SKM-1 (cell line): ENCODE results near the gene IGSF3.

Experiments used
- DNase-seq: peaks from one replicate; lab custom pipeline; 2025; ENCODE audit not compliant: unreplicated experiment; lab: John Stamatoyannopoulos, UW

The IGSF3 gene

DNA sequence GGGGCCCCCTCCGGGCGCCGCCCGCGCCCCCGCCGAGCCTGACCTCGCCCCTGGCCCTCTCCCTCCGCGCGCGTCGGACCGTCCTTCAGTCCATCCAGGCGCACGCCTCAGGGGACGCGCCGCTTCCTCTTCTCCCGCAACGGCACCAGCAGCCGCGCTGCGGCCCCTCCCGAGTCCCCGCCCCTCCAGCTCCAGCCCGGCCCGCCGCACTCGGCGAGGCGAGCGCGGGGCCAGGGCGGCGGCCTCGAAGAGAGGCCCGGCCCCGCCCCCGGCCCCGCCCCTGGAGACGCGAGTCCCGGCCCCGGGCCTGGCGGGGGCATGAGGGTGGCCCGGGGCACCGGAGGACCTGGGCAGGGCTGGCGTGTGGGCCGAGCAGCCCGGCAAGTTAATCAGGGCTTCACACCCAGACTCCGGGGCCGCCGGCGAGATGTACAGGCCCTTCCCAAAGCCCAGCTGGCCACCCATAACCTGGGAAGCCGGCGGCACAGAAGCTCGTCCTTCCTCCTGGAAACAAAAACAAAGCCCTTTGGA, at the start of gene IGSF3:
IGSF3 (minus strand) TSS at position 159 of the 531 bp plus-strand sequence. CDS start 1,407 bp downstream, outside the sequence.
- DNase-seq, result peak; percentile 53

GRCh38 chr1:116717318-116717717, 49.8 kb upstream of the IGSF3 start:
- DNase-seq, result no peak

DNA sequence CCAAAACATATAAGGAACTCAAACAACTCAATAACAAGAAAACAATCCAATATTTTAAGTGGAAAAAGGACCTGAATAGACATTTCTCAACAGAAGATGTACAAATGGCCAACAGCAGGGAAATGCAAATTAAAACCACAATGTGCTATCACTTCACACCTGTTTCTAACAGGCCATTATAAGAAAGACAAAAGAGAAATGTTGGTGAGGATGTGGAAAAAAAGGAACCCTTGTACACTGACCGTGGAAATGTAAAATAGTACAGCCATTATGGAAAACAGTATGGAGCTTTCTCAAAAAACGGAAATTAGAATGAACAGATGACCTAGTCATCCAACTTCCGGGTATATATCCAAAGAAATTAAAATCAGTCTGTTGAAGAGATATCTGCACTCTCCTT, 48.9 kb upstream of the IGSF3 start:
- DNase-seq, result no peak

GRCh38 chr1:116713474-116713873, 45.9 kb upstream of the IGSF3 start:
- no peak for DNase-seq

DNA sequence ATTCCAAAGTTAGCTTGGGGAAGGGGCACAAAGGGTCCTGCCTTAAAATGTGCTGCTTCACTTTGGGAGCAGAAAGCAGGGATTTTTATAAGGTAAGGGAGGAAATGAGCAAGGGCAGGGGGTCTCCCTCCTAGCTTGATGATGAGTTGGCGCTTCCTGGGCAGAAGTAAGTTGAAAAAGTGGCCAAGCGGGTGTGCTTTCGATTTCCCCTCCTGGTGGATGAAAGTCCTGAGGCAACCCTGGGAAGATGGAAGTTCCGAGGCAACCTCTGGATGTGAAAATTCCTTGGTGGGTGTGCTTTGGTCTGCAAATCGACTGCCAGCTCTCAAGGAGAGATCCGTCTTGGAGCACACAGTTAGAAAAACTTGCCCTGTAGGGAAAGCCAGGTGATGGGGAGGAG, 45.0 kb upstream of the IGSF3 start:
- DNase-seq, result no peak

GRCh38 chr1:116711263-116711840, 43.8 kb upstream of the IGSF3 start:
- no peak for DNase-seq

- DNase-seq, result no peak
Observed at GRCh38 chr1:116710420-116711262, 43.1 kb upstream of the IGSF3 start.

DNA sequence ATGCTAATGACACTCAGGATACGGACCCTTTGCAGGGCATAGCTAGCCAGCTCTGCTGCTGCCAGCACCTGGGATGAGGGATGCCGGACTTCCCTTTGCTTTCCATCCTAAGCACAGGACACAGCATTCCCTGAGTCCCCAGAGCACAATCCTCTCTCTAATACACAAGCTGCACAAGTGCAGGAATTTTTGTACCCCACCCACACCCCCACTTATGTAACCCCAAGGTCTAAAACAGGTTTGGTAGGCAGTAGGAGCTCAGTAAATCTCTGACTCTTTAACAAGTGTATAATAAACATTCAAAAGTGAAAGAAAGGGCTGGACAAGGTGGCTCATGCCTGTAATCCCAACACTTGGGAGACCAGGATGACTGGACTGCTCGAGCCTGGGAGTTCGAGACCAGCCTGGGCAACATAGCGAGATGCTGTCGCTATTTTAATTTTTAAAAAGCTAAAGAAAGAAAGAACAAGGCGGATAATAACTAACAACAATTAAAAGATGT, 42.2 kb upstream of the IGSF3 start:
- DNase-seq, result no peak

- no peak for DNase-seq
Observed at GRCh38 chr1:116708255-116708900, 40.8 kb upstream of the IGSF3 start.

DNA sequence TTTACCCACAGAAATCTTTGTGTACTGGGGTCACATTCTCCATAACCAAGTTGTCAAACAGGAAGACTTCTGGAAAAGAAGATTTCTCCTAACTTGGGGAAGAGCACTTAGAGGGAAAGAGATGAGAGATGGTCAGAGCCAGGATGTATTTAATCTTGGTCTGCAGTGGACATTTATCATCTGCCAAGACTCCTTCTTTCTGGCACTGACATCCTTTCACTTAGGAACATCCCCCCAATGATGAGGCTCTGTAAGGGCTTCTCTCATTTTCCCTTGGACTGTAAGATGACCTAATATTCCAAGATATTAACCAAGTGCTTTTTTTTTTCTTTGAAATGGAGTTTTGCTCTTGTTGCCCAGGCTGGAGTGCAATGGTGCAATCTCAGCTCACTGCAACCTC, 39.3 kb upstream of the IGSF3 start:
- no peak for DNase-seq

- DNase-seq, result no peak
Observed at GRCh38 chr1:116706123-116706522, 38.6 kb upstream of the IGSF3 start.

GRCh38 chr1:116704278-116704677, 36.7 kb upstream of the IGSF3 start:
- DNase-seq, result no peak

GRCh38 chr1:116699605-116700004, 32.1 kb upstream of the IGSF3 start:
- DNase-seq, result no peak

GRCh38 chr1:116698244-116698595, 30.7 kb upstream of the IGSF3 start:
- DNase-seq, result no peak

- DNase-seq, result no peak
Observed at GRCh38 chr1:116697548-116698243, 30.2 kb upstream of the IGSF3 start.

DNA sequence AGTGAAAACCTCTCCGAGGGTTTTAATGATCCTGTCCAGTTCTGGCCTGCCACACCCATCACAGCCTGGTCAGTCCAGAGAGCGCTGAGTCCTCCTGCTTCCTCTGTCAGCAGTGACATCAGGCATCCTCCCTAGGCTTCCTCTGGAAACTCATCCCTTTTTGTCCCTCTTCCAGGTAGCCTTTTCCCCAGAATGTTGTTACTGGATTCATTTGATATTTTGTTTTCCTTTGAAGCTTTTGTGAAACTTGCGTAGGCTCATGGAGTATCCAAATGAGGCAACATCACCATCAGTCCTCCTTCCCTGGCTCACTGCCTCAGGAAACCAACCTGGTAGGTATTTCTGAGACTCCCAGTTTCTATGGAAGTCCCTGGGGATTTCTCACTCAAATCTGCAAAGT, 27.0 kb upstream of the IGSF3 start:
- DNase-seq, result no peak

DNA sequence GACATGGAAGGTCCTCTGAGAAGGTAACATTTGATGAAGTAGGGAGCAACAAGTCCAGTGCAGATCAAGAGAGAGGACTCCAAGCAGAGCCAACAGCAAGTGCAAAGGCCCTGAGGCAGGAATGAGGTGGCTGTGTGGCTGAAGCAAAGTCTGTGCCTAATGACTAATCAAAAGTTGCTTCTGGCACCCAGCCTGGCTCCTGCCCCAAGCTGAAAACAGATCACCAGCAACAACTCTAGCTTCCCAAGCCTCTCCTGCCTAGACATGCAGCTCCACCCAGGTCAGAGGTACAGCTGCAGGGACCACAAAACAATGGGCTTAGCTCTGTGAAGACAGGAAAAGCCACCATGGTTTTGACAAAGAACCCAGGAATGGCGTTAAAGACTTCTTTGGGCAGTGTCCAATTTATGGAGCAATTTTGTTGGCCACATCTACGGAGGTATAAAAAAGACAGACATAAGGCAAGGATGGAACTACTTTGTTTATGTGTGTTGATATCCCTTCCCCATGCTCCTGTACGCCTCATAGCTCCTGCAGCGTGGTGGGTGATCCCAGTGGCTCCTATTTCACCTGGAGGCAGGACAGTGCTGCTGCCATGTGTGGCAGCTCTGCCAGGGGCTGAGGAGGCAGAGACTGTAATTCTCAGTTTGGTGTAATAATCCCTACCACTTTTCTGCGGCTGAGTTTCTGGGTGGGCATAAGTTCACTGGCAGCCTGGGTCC, 26.4 kb upstream of the IGSF3 start:
- DNase-seq, result no peak

DNA sequence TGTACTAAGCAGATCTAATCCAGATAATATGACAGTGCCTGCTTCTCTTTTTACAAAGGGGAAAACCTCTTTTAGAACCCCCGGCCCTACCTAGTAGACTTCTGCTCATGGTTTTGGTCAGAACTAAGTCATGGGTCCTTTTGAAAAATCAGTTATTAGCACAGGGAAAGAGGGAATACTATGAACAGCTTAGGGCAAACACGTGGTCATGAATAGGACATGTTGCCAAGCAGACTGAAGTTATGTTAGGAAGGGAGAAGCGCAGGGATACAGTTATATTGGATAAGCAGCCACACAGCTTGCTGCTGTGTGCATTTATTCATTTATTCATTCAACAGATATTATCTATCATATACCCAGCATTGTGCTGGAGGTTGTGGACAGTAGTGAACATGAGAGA, 25.3 kb upstream of the IGSF3 start:
- no peak for DNase-seq

GRCh38 chr1:116690849-116691406, 23.4 kb upstream of the IGSF3 start:
- no peak for DNase-seq

DNA sequence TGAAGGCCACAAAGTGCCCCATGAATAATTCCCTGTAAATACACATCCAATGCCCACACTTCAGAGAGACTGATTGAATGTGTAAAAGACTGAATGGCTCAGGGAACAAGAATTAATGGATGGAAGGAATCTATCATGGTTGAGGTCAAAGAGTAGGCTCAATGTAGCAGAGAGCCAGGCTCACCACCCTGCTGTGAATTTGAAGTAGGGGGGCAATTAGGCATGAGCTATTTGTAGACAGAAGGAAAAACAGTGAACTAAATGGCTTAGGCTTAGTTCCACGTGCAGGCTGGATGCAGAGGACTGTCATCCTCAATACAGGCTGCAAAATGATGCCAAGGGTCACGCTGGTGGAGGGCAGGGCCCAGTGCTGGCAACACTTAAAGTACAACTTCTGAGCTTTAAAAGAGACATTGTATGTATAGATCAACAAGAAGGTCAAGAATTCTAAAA, 22.9 kb upstream of the IGSF3 start:
- no peak for DNase-seq
